Fibroblast of mammary gland (primary cell): ENCODE measurements around the gene GRK5.

Experiments used
- DNase-seq: peaks from one replicate; pipeline ENCODE4 v3.0.0-alpha.2; 2010; ENCODE audit warnings: low read depth
- H3K4me3 ChIP-seq: 2 replicates; pipeline ENCODE4 v1.5.1; 2011; ENCODE audit warnings: low read depth, mild to moderate bottlenecking, low read length, moderate library complexity; ENCODE audit not compliant: control insufficient read depth
- TF ChIP-seq, protein P1 (sequence below): conservative IDR thresholded peaks from 2 replicates; pipeline ENCODE4 v1.5.1; 2011; ENCODE audit warnings: low read depth, low read length, inconsistent platforms; ENCODE audit not compliant: control insufficient read depth, insufficient read depth

Gene GRK5

GRCh38 chr10:119286516-119286915 is 79.1 kb downstream of the GRK5 start:
- no peak overlapping the region for H3K4me3 ChIP-seq
- DNase-seq: no peak
- TF ChIP-seq, protein P1, sequence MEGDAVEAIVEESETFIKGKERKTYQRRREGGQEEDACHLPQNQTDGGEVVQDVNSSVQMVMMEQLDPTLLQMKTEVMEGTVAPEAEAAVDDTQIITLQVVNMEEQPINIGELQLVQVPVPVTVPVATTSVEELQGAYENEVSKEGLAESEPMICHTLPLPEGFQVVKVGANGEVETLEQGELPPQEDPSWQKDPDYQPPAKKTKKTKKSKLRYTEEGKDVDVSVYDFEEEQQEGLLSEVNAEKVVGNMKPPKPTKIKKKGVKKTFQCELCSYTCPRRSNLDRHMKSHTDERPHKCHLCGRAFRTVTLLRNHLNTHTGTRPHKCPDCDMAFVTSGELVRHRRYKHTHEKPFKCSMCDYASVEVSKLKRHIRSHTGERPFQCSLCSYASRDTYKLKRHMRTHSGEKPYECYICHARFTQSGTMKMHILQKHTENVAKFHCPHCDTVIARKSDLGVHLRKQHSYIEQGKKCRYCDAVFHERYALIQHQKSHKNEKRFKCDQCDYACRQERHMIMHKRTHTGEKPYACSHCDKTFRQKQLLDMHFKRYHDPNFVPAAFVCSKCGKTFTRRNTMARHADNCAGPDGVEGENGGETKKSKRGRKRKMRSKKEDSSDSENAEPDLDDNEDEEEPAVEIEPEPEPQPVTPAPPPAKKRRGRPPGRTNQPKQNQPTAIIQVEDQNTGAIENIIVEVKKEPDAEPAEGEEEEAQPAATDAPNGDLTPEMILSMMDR: no peak

DNA sequence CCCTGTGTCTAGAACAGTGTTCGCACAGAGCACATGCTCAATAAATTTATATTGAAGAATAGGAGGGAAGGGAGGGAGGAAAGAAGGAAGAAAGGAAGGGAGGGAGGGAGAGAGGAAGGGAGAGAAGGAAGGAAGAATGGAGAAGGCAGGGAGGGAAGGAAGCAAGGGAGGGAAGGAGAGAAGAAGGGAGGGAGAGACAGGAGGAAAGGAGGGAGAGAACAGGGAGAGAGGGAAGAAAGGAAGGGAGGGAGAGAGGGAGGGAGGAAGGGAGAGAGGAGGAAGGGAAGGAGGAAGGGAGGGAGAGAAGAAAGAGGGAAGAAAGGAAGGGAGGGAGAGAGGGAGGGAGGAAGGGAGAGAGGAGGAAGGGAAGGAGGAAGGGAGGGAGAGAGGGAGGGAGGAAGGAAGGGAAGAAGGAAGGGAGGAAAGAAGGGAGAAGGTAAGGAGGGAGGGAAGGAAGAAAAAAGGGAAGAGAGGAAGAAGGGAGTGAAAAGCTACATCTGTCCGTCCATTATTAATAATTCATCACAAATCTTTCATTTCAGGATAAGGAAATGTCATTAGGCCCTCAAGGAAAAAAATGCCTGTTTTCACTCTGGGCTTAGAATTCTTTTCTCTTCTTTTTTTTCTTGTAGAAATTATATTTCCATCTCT is 79.7 kb downstream of the GRK5 start:
- DNase-seq: no peak
- TF ChIP-seq, protein P1: no peak
- no peak overlapping the region for H3K4me3 ChIP-seq

DNA sequence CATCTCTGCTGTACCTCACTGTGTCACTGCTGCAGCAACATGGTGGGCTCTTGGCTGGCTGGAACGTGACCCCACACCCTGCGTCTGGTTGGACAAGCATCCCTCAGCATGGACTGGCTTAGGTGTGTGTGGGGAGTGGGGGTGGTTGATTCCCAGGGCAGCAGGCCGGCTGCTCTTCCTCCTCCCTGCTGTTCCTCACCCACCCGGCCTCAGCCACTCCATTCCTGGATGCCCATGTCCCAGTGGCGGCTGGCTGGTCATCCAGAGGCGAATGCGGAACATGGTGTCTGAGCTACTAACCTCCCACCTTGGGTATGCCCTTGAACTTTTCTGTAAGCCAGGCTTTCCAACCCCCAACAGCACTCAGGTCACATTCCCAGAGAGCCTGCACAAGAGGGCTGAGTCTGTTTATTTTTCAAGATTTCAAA is 81.2 kb downstream of the GRK5 start:
- DNase-seq: no peak
- H3K4me3 ChIP-seq: no peak overlapping the region
- TF ChIP-seq, protein P1: no peak

- H3K4me3 ChIP-seq: no peak overlapping the region
- TF ChIP-seq, protein P1: no peak
- DNase-seq: no peak
Measured at GRCh38 chr10:119289227-119289920, 82.0 kb downstream of the GRK5 start.

- TF ChIP-seq, protein P1: peak; percentile 12
- H3K4me3 ChIP-seq: no peak overlapping the region
- DNase-seq: peak; percentile 12
Measured at GRCh38 chr10:119290301-119291048, 83.1 kb downstream of the GRK5 start.

GRCh38 chr10:119291223-119291900 is 84.0 kb downstream of the GRK5 start:
- TF ChIP-seq, protein P1: no peak
- no peak overlapping the region for H3K4me3 ChIP-seq
- no peak for DNase-seq
